OCI-LY1 (cell line): ENCODE data around the gene ARHGAP18.
"Not testable (repeated sequence)": the region's sequence is repeated elsewhere in the genome, so short reads cannot be mapped to it uniquely, and the experiment has no call there.

Experiments
- CTCF ChIP-seq: fragments of 200-600 bp; sonication (generic), shearing (Covaris generic); IDR thresholded peaks from 2 replicates; pipeline ENCODE4 v1.5.1; 2017; ENCODE audit warnings: mild to moderate bottlenecking, antibody characterized with exemption, low read length, moderate library complexity, mixed read lengths
- EZH2 ChIP-seq: fragments of 200-600 bp; sonication (generic), shearing (Covaris generic); IDR thresholded peaks from 2 replicates; pipeline ENCODE4 v1.8.0; 2017; ENCODE audit warnings: borderline replicate concordance, mixed run types, mild to moderate bottlenecking, antibody characterized with exemption, low read length, moderate library complexity, mixed read lengths

GRCh38 chr6:129574605-129575004 lies 135.4 kb downstream of the ARHGAP18 start:
- not testable (repeated sequence) for TF ChIP-seq EZH2, CTCF
